ENCODE results near the gene TMEM225B. TPM values are rescaled to one million over a fixed set of nuclear protein-coding genes. Genes with fewer than 3 reads are reported as not detected.
"Not testable (repeated sequence)": the region's sequence is repeated elsewhere in the genome, so short reads cannot be mapped to it uniquely, and the experiment has no call there.

TMEM225B gene
- total RNA-seq, 2 donors from 2014 or later: 0.26 to 3.2 TPM

DNA sequence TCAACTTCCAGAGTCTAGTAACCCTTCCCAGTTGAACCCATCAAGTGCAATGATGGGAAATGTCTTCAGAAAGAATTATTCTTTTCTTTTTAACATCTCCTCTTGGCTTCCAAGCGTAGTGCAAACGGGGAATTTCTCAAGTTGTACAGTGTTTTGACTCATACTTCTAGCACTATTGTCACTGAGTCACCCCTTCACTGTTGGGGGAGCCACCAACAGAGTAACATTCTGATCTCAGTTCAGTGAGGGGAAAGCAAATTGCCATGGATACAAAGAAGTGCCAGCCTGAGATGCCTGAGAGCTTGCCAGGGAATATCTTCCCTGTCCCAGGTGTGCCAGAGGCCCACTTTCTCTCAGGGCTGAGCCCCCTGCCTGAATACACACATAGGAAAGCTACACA is 50.8 kb downstream of the TMEM225B start:
- Histone ChIP-seq H3K27ac (ENCODE audit: low read depth, low read length) (no peak overlapping the region), H3K9ac (ENCODE audit: extremely low read depth, low read length, poor library complexity, severe bottlenecking) (no peak overlapping the region), H3K4me3 (ENCODE audit: low read length) (no peak overlapping the region), H3K27me3 (ENCODE audit: control insufficient read depth, insufficient read depth, low read length, poor library complexity, severe bottlenecking) (no peaks in the 10 kb centered on the region), H3K9me3 (ENCODE audit: control insufficient read depth, low read length) (peaks cover 12% of the 10 kb centered on the region), H3K4me1 (ENCODE audit: control insufficient read depth, insufficient read depth, low read length) (no peaks in the 10 kb centered on the region), H3K36me3 (ENCODE audit: control insufficient read depth, insufficient read depth, low read length) (peaks cover 14% of the 10 kb centered on the region)
- Mint-ChIP-seq H3K9me3 (peaks cover 10% of the 10 kb centered on the region), H3K27me3 (ENCODE audit: insufficient read depth) (no peaks in the 10 kb centered on the region), H3K27ac (no peak overlapping the region), H3K36me3 (ENCODE audit: low read depth) (peaks cover 23% of the 10 kb centered on the region), H3K4me1 (no peaks in the 10 kb centered on the region), H3K4me3 (no peak overlapping the region)
- TF ChIP-seq, protein P1, sequence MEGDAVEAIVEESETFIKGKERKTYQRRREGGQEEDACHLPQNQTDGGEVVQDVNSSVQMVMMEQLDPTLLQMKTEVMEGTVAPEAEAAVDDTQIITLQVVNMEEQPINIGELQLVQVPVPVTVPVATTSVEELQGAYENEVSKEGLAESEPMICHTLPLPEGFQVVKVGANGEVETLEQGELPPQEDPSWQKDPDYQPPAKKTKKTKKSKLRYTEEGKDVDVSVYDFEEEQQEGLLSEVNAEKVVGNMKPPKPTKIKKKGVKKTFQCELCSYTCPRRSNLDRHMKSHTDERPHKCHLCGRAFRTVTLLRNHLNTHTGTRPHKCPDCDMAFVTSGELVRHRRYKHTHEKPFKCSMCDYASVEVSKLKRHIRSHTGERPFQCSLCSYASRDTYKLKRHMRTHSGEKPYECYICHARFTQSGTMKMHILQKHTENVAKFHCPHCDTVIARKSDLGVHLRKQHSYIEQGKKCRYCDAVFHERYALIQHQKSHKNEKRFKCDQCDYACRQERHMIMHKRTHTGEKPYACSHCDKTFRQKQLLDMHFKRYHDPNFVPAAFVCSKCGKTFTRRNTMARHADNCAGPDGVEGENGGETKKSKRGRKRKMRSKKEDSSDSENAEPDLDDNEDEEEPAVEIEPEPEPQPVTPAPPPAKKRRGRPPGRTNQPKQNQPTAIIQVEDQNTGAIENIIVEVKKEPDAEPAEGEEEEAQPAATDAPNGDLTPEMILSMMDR (conservative IDR thresholded peaks at IDR 0.05): no peak
- WGBS, 2 experiments (ENCODE audit: insufficient coverage in 1 of 2, insufficient read length in 1 of 2): 83 to 86% methylated on average over 1 to 2 of the region's 2 CpGs
- DNase-seq: no peak

DNA sequence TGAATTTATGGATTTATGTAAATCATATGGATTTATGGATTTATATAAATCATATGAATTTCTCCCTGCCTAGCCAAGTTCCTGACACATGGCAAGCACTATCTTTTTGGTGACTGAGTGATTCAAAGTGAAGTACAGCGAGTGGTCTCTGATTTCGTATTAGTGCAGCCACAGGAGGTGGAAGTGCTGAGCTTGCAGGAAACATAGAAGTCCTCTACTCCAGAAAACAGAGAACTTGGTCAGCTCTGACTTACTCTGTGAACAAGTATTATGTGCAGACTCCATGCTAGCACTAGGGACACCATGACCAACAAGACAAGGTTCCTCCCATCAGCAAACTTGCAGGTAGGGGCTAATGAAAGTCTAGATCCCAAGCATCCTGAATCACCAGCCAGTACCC is 53.2 kb downstream of the TMEM225B start:
- Mint-ChIP-seq H3K36me3 (ENCODE audit: low read depth) (peaks cover 2% of the 10 kb centered on the region), H3K4me1 (no peaks in the 10 kb centered on the region), H3K27me3 (ENCODE audit: insufficient read depth) (no peaks in the 10 kb centered on the region), H3K27ac (no peak overlapping the region), H3K9me3 (peaks cover 10% of the 10 kb centered on the region), H3K4me3 (no peak overlapping the region)
- 94 to 100% methylated on average over 2 of the region's 2 CpGs for WGBS, 2 experiments (ENCODE audit: insufficient coverage in 1 of 2, insufficient read length in 1 of 2)
- H3K9ac ChIP-seq (ENCODE audit: extremely low read depth, low read length, poor library complexity, severe bottlenecking): no peak overlapping the region
- H3K27me3 ChIP-seq (ENCODE audit: control insufficient read depth, insufficient read depth, low read length, poor library complexity, severe bottlenecking): no peaks in the 10 kb centered on the region
- TF ChIP-seq, protein P1 (conservative IDR thresholded peaks at IDR 0.05): no peak
- H3K27ac ChIP-seq (ENCODE audit: low read depth, low read length): no peak overlapping the region
- no peaks in the 10 kb centered on the region for H3K9me3 ChIP-seq (ENCODE audit: control insufficient read depth, low read length)
- no peak for DNase-seq
- H3K4me3 ChIP-seq (ENCODE audit: low read length): no peak overlapping the region
- no peaks in the 10 kb centered on the region for H3K4me1 ChIP-seq (ENCODE audit: control insufficient read depth, insufficient read depth, low read length)
- no peaks in the 10 kb centered on the region for H3K36me3 ChIP-seq (ENCODE audit: control insufficient read depth, insufficient read depth, low read length)

DNA sequence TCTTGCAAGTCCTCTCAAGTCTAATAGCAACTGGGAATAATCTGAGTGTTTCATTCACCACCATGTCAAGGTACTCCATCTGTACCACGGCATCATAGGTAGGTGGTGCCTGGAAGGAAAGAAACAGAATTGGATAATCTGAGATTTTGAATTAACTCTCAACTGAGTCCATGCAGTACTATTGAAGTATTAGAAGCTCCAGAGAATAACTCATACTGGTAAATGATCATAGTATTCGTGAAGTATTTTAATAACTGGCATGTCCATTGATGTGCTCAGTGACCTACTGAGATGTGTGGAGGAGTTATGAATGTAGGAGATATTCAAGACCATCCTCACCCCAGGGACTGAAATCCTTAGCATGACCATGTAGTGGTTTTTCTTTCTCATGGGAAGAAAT is 54.6 kb downstream of the TMEM225B start:
- DNase-seq: no peak
- no peaks in the 10 kb centered on the region for H3K4me1 Mint-ChIP-seq
- H3K36me3 ChIP-seq (ENCODE audit: control insufficient read depth, insufficient read depth, low read length): no peaks in the 10 kb centered on the region
- no peaks in the 10 kb centered on the region for H3K27me3 ChIP-seq (ENCODE audit: control insufficient read depth, insufficient read depth, low read length, poor library complexity, severe bottlenecking)
- no peak overlapping the region for H3K4me3 ChIP-seq (ENCODE audit: low read length)
- peaks cover 4% of the 10 kb centered on the region for H3K36me3 Mint-ChIP-seq (ENCODE audit: low read depth)
- no peak overlapping the region for H3K27ac ChIP-seq (ENCODE audit: low read depth, low read length)
- H3K27ac Mint-ChIP-seq: no peak overlapping the region
- 94% methylated on average over 2 of the region's 2 CpGs; no CpG with 5 or more reads in 1 of the 2 experiments for WGBS, 2 experiments (ENCODE audit: insufficient coverage in 1 of 2, insufficient read length in 1 of 2)
- peaks cover 10% of the 10 kb centered on the region for H3K9me3 Mint-ChIP-seq
- no peak overlapping the region for H3K4me3 Mint-ChIP-seq
- H3K9me3 ChIP-seq (ENCODE audit: control insufficient read depth, low read length): no peaks in the 10 kb centered on the region
- H3K9ac ChIP-seq (ENCODE audit: extremely low read depth, low read length, poor library complexity, severe bottlenecking): no peak overlapping the region
- H3K4me1 ChIP-seq (ENCODE audit: control insufficient read depth, insufficient read depth, low read length): no peaks in the 10 kb centered on the region
- peaks cover 2% of the 10 kb centered on the region for H3K27me3 Mint-ChIP-seq (ENCODE audit: insufficient read depth)
- TF ChIP-seq, protein P1 (conservative IDR thresholded peaks at IDR 0.05): no peak

DNA sequence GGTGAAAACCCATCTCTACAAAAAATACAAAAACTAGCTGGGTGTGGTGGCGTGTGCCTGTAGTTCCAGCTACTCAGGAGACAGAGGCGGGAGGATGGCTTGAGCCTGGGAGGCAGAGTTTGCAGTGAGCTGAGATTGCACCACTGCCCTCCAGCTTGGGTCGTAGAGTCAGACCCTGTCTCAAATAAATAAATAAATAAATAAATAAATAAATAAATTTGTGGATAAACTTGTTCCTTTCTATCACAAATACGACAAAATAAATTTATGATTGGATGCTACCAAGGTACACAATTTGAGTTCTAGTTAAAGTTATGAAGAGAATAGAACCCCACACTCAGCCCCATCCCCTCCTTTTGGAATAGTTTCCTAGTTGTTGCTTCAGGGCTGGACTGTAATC is 55.2 kb downstream of the TMEM225B start:
- H3K4me3 ChIP-seq (ENCODE audit: low read length); H3K27me3 Mint-ChIP-seq (ENCODE audit: insufficient read depth); H3K27ac ChIP-seq (ENCODE audit: low read depth, low read length); H3K4me1 Mint-ChIP-seq; H3K4me1 ChIP-seq (ENCODE audit: control insufficient read depth, insufficient read depth, low read length); H3K36me3 ChIP-seq (ENCODE audit: control insufficient read depth, insufficient read depth, low read length); H3K27ac Mint-ChIP-seq; H3K36me3 Mint-ChIP-seq (ENCODE audit: low read depth); H3K9me3 Mint-ChIP-seq; H3K27me3 ChIP-seq (ENCODE audit: control insufficient read depth, insufficient read depth, low read length, poor library complexity, severe bottlenecking); H3K4me3 Mint-ChIP-seq; H3K9ac ChIP-seq (ENCODE audit: extremely low read depth, low read length, poor library complexity, severe bottlenecking); H3K9me3 ChIP-seq (ENCODE audit: control insufficient read depth, low read length); DNase-seq: not testable (repeated sequence)
- 90 to 100% methylated on average over 2 of the region's 4 CpGs for WGBS, 2 experiments (ENCODE audit: insufficient coverage in 1 of 2, insufficient read length in 1 of 2)

Data from endodermal cell (in vitro differentiated cells).